K562 (cell line): ENCODE results near the gene GPR68. TPM values are rescaled to one million over a fixed set of nuclear protein-coding genes. Genes with fewer than 3 reads are reported as not detected.

Experiments
- ARID1B ChIP-seq: fragments of 450-650 bp; IDR thresholded peaks from 2 replicates; pipeline ENCODE4 v1.6.1; 2016; ENCODE audit warnings: antibody characterized with exemption, mild to moderate bottlenecking, inconsistent platforms
- BHLHE40 ChIP-seq: IDR thresholded peaks from 2 replicates; pipeline ENCODE4 v1.6.1; 2011; ENCODE audit warnings: low read length, improper control_type of control experiment
- CHAMP1 ChIP-seq: fragments of 450-650 bp; IDR thresholded peaks from 2 replicates; pipeline ENCODE4 v1.6.1; 2016; ENCODE audit warnings: mild to moderate bottlenecking
- CHD1 ChIP-seq: fragments of 200-600 bp; sonication (generic); IDR thresholded peaks from one replicate; pipeline ENCODE4 v1.6.1; 2012; ENCODE audit warnings: mild to moderate bottlenecking, moderate library complexity, low read length, inconsistent platforms
- DDX20 ChIP-seq: fragments of 450-650 bp; IDR thresholded peaks from 2 replicates; pipeline ENCODE4 v1.6.1; 2016; ENCODE audit warnings: missing genetic modification characterization, low read depth, mild to moderate bottlenecking, missing compliant biosample characterization, moderate library complexity
- E2F4 ChIP-seq: sonication (generic); formaldehyde crosslinking; IDR thresholded peaks from 2 replicates; pipeline ENCODE4 v1.8.0; 2022; ENCODE audit warnings: mild to moderate bottlenecking, low read depth, missing genetic modification reagents
- ESRRA ChIP-seq: fragments of 450-650 bp; IDR thresholded peaks from 2 replicates; pipeline ENCODE4 v1.6.1; 2014; ENCODE audit warnings: low read depth, mild to moderate bottlenecking, moderate library complexity, borderline replicate concordance
- EWSR1 ChIP-seq: fragments of 450-650 bp; IDR thresholded peaks from 2 replicates; pipeline ENCODE4 v1.6.1; 2018; ENCODE audit warnings: borderline replicate concordance, mild to moderate bottlenecking, low read depth, moderate library complexity; ENCODE audit not compliant: partially characterized antibody
- KAT2B ChIP-seq: IDR thresholded peaks from one replicate; pipeline ENCODE4 v1.6.1; 2012; ENCODE audit warnings: low read depth, mild to moderate bottlenecking, control low read depth, inconsistent platforms, low read length, moderate library complexity
- KLF10 ChIP-seq: fragments of 250-450 bp; sonication (Bioruptor Pico); IDR thresholded peaks from 2 replicates; pipeline ENCODE4 v1.6.1; 2021; ENCODE audit warnings: matching md5 sums
- POLR2A ChIP-seq: fragments of 450-650 bp; conservative IDR thresholded peaks from 2 replicates; pipeline ENCODE4 v1.6.1; 2016
- U2AF1 ChIP-seq: fragments of 200-400 bp; formaldehyde crosslinking; optimal IDR thresholded peaks from 2 replicates; pipeline ENCODE3; 2017; ENCODE audit warnings: mild to moderate bottlenecking, low read depth, low read length, moderate library complexity
- ZBTB33 ChIP-seq: sonication (generic); formaldehyde crosslinking; IDR thresholded peaks from 2 replicates; pipeline ENCODE4 v1.8.1; 2023; ENCODE audit warnings: mild to moderate bottlenecking, missing genetic modification reagents
- ZC3H4 ChIP-seq: sonication (generic); formaldehyde crosslinking; IDR thresholded peaks from 2 replicates; pipeline ENCODE4 v1.9.0; 2021; ENCODE audit warnings: missing genetic modification reagents, borderline replicate concordance
- ZNF354B ChIP-seq: fragments of 250-450 bp; sonication (Bioruptor Pico); IDR thresholded peaks from 2 replicates; pipeline ENCODE4 v1.4.0; 2020
- ZNF584 ChIP-seq: fragments of 200-800 bp; sonication (Bioruptor generic); IDR thresholded peaks from 2 replicates; pipeline ENCODE4 v1.6.1; 2016; ENCODE audit warnings: low read depth, mild to moderate bottlenecking, missing genetic modification characterization, missing compliant biosample characterization
- ZNF589 ChIP-seq: fragments of 200-800 bp; sonication (Bioruptor generic); IDR thresholded peaks from 2 replicates; pipeline ENCODE4 v1.6.1; 2016; ENCODE audit warnings: low read depth, missing genetic modification characterization, missing compliant biosample characterization
- ZNF592 ChIP-seq: fragments of 450-650 bp; IDR thresholded peaks from 2 replicates; pipeline ENCODE4 v1.6.1; 2017; ENCODE audit warnings: antibody characterized with exemption, mild to moderate bottlenecking
- ZNF699 ChIP-seq: fragments of 250-450 bp; sonication (Bioruptor Pico); IDR thresholded peaks from 2 replicates; pipeline ENCODE4 v1.8.0; 2021; ENCODE audit warnings: mild to moderate bottlenecking, moderate library complexity; ENCODE audit not compliant: insufficient replicate concordance
- polyA plus RNA-seq, 8 experiments: library from polyadenylated mRNA; depleted of rRNA in 4 of 8; stranded (reverse) in 5 of 8; unstranded in 3 of 8; fragments of >200 nt; fragmentation: Nextera tagmentation in 2 of 8; fragmentation: Illumina TruSeq in 1 of 8; extraction: Ambion mirVana in 2 of 8; extraction: Trizol in 1 of 8; gene quantifications; 2 replicates each; pipeline versions ENCODE4 v1.2.1 to v1.2.3, GENCODE V29; 2011 to 2014; ENCODE audit warnings: inconsistent platforms in 1 of 8, missing spikeins in 1 of 8
- total RNA-seq, 7 experiments: library from RNA; depleted of rRNA in 6 of 7; stranded (reverse); fragments of >200 nt in 6 of 7; fragmentation: Illumina TruSeq in 2 of 7; extraction: Trizol in 2 of 7; gene quantifications; 2 replicates each; pipeline versions ENCODE4 v1.2.1 to v1.2.3, GENCODE V29; 2011 to 2021; ENCODE audit warnings: low replicate concordance in 1 of 7

GPR68 gene
- total and polyA plus RNA-seq, 9 of the 15 experiments (the other 6 are each of a cell fraction or from before 2014, with no cell fraction given) = 0.41 to 9.4 (median 3.7) TPM

- no peak for TF ChIP-seq CHAMP1
- peak; percentile 98 for TF ChIP-seq ZNF584 (CRISPR knock-in tag)
- peak; percentile 77; the same call in 1 of the 2 replicates for TF ChIP-seq KLF10 (CRISPR knock-in tag)
- TF ChIP-seq E2F4 (CRISPR knock-in tag) = no peak
- no peak for TF ChIP-seq ZBTB33 (CRISPR knock-in tag)
- no peak for TF ChIP-seq EWSR1
- peak; percentile 100 for TF ChIP-seq ZNF592
- TF ChIP-seq DDX20 (tag) = peak; percentile 94
- peak; percentile 88 for TF ChIP-seq ZNF354B
- no peak for TF ChIP-seq U2AF1
- no peak for TF ChIP-seq ESRRA
- TF ChIP-seq BHLHE40 = peak; percentile 8; the same call in 1 of the 2 replicates
- peak; percentile 83 for TF ChIP-seq ZNF699 (CRISPR knock-in tag)
- TF ChIP-seq ZC3H4 = no peak
- TF ChIP-seq ZNF589 (CRISPR knock-in tag) = peak; percentile 98
- TF ChIP-seq CHD1 = no peak
- peak; percentile 97 for TF ChIP-seq ARID1B
- TF ChIP-seq POLR2A = no peak
- TF ChIP-seq KAT2B = no peak
These were observed 23.5 kb upstream of the GPR68 start (continued) for GRCh38 chr14:91267965-91268437.
